ENCODE results near the gene ESPNL.

- TF ChIP-seq CTCF (conservative IDR thresholded peaks at IDR 0.05) (no peak), ZFX (IDR thresholded peaks at IDR 0.05) (no peak)
Measured at GRCh38 chr2:238101891-238102841, 2.0 kb downstream of the ESPNL start.
